IPS DF 19.7 (cell line): Measurements from ENCODE around the gene VWA8.

ENCODE experiments used
- DNase-seq: peaks from one replicate; pipeline ENCODE4 v3.0.0-alpha.2; 2013; ENCODE audit warnings: low read depth, low spot score

VWA8 gene

DNA sequence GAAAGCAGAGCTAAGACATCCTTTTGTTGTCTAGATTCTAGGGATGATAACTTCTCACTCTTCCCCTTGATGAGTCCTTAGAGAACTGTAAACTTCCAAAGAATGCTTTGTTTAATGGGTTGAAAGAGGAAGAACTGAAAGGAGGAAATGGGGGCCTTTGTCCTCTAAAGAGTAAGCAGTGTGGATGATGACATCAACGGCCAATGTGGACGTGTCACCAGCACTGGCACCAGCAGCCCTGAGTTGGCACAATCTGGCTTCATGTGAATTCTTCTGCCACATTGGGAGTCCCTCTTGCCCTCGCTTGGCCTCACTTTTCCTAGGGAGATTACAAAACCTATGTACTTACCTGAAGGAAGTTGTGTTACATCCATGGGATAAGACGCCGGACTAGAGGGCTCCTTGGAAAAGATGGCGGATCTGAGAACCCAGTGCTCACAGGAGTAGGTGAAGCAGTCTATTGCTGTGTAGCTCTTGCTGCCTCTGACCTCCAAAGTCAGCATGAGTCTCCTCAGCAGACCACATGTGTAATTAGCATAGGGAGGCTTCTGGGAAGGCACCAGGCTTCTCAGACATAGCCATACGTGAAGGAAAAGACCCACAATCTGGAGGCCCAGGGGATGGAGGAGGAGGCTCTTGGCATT is 440.8 kb downstream of the VWA8 start:
- no peak for DNase-seq
